ENCODE results near the gene SVIL.
"Not testable (repeated sequence)": the region's sequence is repeated elsewhere in the genome, so short reads cannot be mapped to it uniquely, and the experiment has no call there.

Gene SVIL

DNA sequence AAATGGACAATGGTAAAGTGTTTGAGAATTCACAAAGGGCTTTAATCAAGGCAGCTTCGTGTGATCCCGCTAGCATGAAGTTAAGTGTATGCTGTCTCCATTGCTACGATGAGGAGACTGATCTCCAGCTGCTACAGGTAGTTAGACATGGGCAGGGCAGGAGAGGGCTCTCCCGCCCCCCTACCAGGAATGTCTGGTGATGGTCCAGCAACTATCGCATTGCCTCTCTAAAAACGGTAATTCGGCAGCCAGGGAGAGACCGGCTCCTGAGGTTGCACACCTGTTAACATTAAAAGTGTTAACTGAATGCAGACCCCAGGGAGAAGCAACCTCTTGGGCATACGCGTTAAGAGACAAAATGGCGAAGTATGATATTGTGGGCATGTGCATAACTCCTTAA lies 37.9 kb downstream of the SVIL start:
- FAIRE-seq, result no peak
- TF ChIP-seq POLR2AphosphoS5 (IDR thresholded peaks at IDR 0.05; ENCODE audit: low read depth, low read length), result no peak
- no peak for DNase-seq (ENCODE audit: insufficient read length, low spot score)

DNA sequence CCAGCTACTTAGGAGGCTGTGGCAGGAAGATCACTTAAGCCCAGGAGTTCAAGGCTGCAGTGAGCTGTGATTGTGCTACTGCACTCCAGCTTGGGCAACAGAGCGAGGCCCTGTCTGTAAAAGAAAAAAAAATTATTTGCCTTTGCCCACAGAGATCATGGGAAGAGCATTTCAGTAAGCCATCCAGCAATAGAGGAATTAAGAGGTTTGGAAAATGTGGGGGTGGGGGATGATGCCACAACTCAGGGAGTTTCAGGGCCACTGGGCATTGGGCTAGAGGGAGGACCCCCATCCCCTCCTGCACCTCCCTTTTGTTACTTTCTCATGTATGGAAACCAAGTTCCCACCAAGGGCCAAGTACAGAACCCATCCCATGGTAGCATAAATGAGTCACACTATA lies 38.4 kb downstream of the SVIL start:
- FAIRE-seq (no peak), DNase-seq (ENCODE audit: insufficient read length, low spot score) (no peak)
- TF ChIP-seq TAF1 (IDR thresholded peaks at IDR 0.05; ENCODE audit: low read depth, low read length), result no peak
- TF ChIP-seq POU2F2 (IDR thresholded peaks at IDR 0.05; ENCODE audit: low read depth, low read length), result no peak
- no peak for TF ChIP-seq PAX5 (IDR thresholded peaks at IDR 0.05; ENCODE audit: insufficient read depth, low read length, severe bottlenecking)

DNA sequence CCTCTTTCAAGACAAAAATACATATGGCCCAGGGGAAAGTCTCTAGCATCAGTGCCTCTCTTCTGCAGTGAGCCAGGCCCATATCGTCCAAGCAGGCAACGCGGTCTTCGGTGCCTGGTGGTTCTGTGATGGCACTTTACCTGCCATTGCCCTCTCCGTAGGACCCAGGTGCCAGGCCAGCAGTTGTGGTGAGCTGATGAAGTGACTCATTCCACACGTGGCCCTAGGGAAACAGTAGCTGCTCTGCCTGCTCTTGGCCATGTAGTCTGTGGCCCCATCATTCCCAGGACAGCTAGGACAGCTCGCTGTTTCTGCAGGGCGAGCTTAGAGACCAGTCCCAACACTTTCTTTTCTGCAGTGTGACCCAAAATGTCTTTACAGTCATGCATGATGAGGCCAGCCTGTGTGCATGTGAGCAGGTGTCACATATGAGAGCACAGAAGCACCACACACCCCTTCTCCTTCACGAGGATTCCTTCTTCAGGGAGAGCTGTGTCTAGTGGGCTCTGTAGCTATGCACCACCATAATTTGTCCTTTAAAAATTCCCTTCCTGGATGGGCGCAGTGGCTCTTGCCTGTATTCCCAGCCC lies 39.0 kb downstream of the SVIL start:
- FAIRE-seq, result no peak
- TF ChIP-seq SPI1 (IDR thresholded peaks at IDR 0.05; ENCODE audit: low read depth, low read length) (no peak), POLR2AphosphoS5 (IDR thresholded peaks at IDR 0.05; ENCODE audit: low read depth, low read length) (no peak), TAF1 (IDR thresholded peaks at IDR 0.05; ENCODE audit: low read depth, low read length) (no peak), PAX5 (IDR thresholded peaks at IDR 0.05; ENCODE audit: insufficient read depth, low read length, severe bottlenecking) (no peak), POLR2A (IDR thresholded peaks at IDR 0.05; ENCODE audit: low read depth, low read length) (no peak), POU2F2 (IDR thresholded peaks at IDR 0.05; ENCODE audit: low read depth, low read length) (no peak)
- no peak for DNase-seq (ENCODE audit: insufficient read length, low spot score)

DNA sequence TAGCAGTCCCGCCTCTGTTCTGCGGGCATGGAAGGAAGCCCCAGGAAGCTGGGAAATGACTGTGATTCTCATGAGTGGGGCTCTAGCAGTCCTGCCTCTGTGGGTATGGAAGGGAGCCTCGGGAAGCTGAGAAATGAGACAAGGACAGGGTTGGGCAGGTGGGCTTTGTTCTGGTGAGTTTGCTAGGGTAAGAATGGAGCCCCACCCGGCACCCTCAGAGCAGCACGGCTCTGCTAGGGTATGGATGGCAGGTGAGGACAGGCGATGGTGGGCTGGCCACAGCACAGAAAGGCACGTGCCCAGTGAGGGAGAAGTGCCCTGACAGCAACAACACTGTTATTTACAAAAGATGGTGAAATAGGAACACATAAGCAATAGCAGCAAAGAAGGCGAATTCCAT lies 39.6 kb downstream of the SVIL start:
- TF ChIP-seq POLR2A (IDR thresholded peaks at IDR 0.05; ENCODE audit: low read depth, low read length) (no peak), POLR2AphosphoS5 (IDR thresholded peaks at IDR 0.05; ENCODE audit: low read depth, low read length) (no peak), TAF1 (IDR thresholded peaks at IDR 0.05; ENCODE audit: low read depth, low read length) (no peak), SPI1 (IDR thresholded peaks at IDR 0.05; ENCODE audit: low read depth, low read length) (no peak), PAX5 (IDR thresholded peaks at IDR 0.05; ENCODE audit: insufficient read depth, low read length, severe bottlenecking) (no peak), POU2F2 (IDR thresholded peaks at IDR 0.05; ENCODE audit: low read depth, low read length) (no peak)
- no peak for FAIRE-seq
- DNase-seq (ENCODE audit: insufficient read length, low spot score), result no peak

DNA sequence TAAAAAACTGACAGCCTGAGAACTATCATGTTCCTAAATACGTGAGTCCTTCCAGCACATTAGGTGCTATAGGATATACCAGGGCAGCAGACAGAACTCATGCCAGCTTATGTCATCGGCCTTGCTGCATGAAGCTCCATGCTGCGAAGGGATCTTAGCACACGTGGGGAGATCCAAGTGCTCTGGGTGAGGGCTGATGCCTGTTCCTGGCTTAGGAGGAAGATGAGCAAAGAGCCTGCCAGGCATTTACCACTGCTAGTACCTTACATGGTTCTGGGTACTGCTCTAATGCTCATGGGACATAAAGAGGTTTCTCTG lies 43.2 kb downstream of the SVIL start:
- DNase-seq (ENCODE audit: insufficient read length, low spot score), result no peak
- FAIRE-seq, result no peak
- TF ChIP-seq POLR2AphosphoS5 (IDR thresholded peaks at IDR 0.05; ENCODE audit: low read depth, low read length) (no peak), TAF1 (IDR thresholded peaks at IDR 0.05; ENCODE audit: low read depth, low read length) (no peak), PAX5 (IDR thresholded peaks at IDR 0.05; ENCODE audit: insufficient read depth, low read length, severe bottlenecking) (no peak), POU2F2 (IDR thresholded peaks at IDR 0.05; ENCODE audit: low read depth, low read length) (no peak), SPI1 (IDR thresholded peaks at IDR 0.05; ENCODE audit: low read depth, low read length) (no peak), POLR2A (IDR thresholded peaks at IDR 0.05; ENCODE audit: low read depth, low read length) (no peak)

DNA sequence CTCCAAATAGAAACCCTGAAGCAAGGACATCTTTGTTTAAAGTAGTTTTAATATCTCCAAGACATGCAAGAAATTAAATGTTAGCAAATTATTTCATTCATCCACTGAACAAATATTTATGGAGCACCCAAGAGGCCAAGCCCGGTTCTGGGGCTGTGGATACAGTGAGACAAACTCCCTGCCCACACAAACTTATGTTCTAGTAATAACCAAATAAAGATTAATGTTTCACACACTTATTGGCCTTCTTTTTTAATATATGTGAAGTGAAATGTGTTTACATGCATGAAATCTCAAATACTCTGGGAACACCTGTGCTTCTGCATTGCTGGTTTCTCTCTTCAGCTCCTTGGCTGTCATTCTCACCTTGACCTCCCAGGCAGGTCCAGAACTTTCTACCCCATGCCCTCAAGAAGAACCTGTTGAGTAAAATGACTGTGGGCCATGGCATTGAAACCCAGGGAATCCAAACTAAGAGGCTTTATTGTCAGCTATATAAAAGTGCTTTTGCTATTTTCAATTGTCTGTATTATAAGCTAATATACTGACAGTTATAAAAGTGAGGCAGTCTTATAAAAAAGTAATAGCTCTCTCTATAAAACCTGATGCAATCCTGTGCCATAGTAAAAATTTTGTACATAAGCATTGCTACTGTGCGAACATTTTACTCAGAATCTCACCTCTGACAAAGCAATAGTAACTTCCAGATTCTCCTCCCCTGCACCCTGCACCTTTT lies 43.7 kb downstream of the SVIL start:
- TF ChIP-seq POLR2A (IDR thresholded peaks at IDR 0.05; ENCODE audit: low read depth, low read length) (no peak), TAF1 (IDR thresholded peaks at IDR 0.05; ENCODE audit: low read depth, low read length) (no peak), POU2F2 (IDR thresholded peaks at IDR 0.05; ENCODE audit: low read depth, low read length) (no peak), PAX5 (IDR thresholded peaks at IDR 0.05; ENCODE audit: insufficient read depth, low read length, severe bottlenecking) (no peak), SPI1 (IDR thresholded peaks at IDR 0.05; ENCODE audit: low read depth, low read length) (no peak), POLR2AphosphoS5 (IDR thresholded peaks at IDR 0.05; ENCODE audit: low read depth, low read length) (no peak)
- no peak for FAIRE-seq
- DNase-seq (ENCODE audit: insufficient read length, low spot score), result no peak

DNA sequence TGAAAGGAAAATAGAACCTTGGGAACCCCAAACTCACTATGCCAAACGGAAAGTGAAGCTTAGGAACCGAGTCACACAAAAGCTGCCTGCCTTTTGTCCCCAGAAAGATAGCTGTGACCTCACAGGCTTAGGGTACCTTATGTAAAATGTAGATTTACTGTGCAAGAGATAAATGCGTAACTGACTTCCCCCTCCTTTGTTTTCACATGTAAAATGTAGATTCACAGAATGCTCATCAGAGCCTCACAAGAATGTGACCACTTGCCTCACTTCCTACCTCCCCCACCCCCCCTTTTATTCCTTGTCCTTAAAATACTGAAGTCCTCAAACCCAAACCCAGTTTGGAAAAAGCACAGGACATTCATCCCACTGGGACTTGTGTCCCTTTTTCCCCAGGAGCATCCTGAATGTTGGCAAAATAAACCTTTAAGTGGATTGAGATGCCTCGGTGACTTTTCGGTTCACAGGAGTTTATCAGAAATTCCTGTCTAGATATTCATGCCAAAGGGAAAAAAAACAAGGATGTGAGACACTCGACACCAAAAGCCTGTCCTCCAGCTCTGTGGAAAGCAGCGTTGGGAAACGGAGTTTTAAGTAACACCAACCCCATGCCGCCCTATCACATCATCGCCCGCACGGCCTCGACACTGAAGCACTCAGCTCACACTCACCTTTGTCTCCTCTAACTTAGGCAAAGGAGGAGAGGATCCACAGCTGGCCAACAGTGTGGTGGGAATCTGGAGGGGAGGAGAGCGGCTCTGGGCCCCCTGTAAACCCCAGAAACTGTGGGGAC lies 45.9 kb downstream of the SVIL start:
- FAIRE-seq (no peak), DNase-seq (ENCODE audit: insufficient read length, low spot score) (no peak)
- TF ChIP-seq POLR2AphosphoS5 (IDR thresholded peaks at IDR 0.05; ENCODE audit: low read depth, low read length), result no peak
- TF ChIP-seq SPI1 (IDR thresholded peaks at IDR 0.05; ENCODE audit: low read depth, low read length), result no peak
- no peak for TF ChIP-seq POLR2A (IDR thresholded peaks at IDR 0.05; ENCODE audit: low read depth, low read length)
- no peak for TF ChIP-seq PAX5 (IDR thresholded peaks at IDR 0.05; ENCODE audit: insufficient read depth, low read length, severe bottlenecking)
- TF ChIP-seq POU2F2 (IDR thresholded peaks at IDR 0.05; ENCODE audit: low read depth, low read length), result no peak
- no peak for TF ChIP-seq TAF1 (IDR thresholded peaks at IDR 0.05; ENCODE audit: low read depth, low read length)

DNA sequence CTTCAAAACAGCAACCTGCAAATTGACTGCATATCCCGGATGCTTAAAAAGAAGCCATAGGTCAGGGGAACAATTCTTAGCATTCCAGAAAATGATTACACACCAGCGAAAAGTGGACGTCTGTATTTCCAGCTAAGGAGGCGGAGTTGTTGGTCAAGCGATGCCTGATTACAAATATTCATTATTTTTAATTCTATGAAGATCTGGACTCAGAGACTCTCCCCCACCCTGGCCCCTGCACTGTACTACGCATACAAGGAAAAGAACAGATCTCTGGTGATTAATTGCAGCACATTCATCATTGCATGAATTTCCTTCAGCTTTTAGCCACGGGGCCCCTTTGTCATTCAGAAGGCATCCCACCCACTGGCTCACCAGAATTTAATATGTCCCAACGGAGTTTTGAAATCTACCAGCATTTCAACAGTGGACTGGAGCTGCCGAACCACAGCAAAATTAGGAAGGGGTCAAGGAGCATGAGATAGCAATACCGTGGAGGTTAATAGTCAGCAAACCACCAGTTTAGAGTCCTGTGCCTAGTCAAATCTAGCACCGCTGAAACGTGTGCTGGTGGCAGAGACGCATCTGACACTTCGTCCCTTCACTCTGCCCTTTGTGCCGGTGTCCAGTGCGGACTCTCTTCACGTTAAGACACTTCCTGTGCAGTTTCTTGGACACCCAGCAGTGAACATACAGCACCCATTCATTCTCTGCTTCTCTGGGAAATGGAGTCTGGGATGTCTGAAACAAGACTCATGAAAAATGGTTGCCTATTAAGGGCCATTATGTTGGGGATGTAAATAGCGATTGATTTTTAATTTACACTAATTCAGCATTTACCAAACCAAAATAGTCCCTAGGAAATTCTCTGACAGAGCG lies 46.8 kb downstream of the SVIL start:
- DNase-seq (ENCODE audit: insufficient read length, low spot score); FAIRE-seq: not testable (repeated sequence)

DNA sequence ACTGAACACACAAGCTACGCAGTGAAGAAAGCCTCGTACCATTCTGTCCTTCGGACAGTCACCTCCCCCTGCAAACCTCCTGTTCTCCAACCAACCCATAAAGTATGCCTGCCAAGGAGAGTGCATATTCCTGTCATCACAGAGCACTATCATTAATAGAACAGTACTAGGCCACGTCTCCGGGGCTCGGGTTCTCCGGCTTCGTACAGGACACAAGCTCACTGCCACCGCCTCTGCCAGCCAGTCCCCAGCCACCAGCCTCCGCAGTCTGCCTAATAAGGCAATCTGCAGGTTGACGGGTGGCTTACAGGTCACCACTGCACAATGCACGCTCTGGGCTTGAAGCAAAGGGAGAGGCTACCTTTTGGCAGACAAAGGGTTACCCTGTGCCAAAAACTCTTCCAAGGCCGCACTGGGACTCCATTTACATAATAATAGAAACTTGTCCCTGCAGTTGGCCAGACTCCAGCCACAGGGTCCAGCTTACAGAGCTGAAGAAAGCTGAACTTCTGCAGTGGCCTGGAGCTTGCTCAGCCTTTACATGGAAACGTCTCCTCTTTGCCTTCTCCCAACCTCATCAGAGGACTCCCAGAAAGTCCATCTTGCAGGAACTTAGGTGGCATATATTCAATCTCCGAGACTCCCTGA lies 47.5 kb downstream of the SVIL start:
- not testable (repeated sequence) for DNase-seq (ENCODE audit: insufficient read length, low spot score); FAIRE-seq
